Measurements from ENCODE around the gene CHRM1. TPM values are rescaled to one million over a fixed set of nuclear protein-coding genes. Genes with fewer than 3 reads are reported as not detected.

The CHRM1 gene
- total RNA-seq, 1 donor from 2014 or later = not detected

GRCh38 chr11:62961017-62961570 lies 39.9 kb upstream of the CHRM1 start:
- H3K9ac ChIP-seq = no peak overlapping the region
- no peak overlapping the region for H3K4me3 ChIP-seq
- Mint-ChIP-seq H3K36me3 (no peaks in the 10 kb centered on the region), H3K9me3 (no peaks in the 10 kb centered on the region), H3K4me1 (peaks cover 12% of the 10 kb centered on the region), H3K27me3 (ENCODE audit: insufficient read depth, low read depth) (peaks cover 4% of the 10 kb centered on the region), H3K4me3 (no peak overlapping the region), H3K27ac (no peak overlapping the region)
- H4K20me1 ChIP-seq (ENCODE audit: low read depth) = no peaks in the 10 kb centered on the region
- no peaks in the 10 kb centered on the region for H3K27me3 ChIP-seq
- no peaks in the 10 kb centered on the region for H3K79me2 ChIP-seq (ENCODE audit: low read depth)
- H3F3A ChIP-seq (ENCODE audit: low read depth) = no peaks in the 10 kb centered on the region
- no peak for DNase-seq (ENCODE audit: low spot score)
- TF ChIP-seq EZH2phosphoT487 (IDR thresholded peaks at IDR 0.05) (no peak), EZH2 (IDR thresholded peaks at IDR 0.05) (no peak)
- TF ChIP-seq, protein P1, sequence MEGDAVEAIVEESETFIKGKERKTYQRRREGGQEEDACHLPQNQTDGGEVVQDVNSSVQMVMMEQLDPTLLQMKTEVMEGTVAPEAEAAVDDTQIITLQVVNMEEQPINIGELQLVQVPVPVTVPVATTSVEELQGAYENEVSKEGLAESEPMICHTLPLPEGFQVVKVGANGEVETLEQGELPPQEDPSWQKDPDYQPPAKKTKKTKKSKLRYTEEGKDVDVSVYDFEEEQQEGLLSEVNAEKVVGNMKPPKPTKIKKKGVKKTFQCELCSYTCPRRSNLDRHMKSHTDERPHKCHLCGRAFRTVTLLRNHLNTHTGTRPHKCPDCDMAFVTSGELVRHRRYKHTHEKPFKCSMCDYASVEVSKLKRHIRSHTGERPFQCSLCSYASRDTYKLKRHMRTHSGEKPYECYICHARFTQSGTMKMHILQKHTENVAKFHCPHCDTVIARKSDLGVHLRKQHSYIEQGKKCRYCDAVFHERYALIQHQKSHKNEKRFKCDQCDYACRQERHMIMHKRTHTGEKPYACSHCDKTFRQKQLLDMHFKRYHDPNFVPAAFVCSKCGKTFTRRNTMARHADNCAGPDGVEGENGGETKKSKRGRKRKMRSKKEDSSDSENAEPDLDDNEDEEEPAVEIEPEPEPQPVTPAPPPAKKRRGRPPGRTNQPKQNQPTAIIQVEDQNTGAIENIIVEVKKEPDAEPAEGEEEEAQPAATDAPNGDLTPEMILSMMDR (IDR thresholded peaks at IDR 0.05) = no peak
- H3K4me1 ChIP-seq = peaks cover 7% of the 10 kb centered on the region
- H2AFZ ChIP-seq (replicated peaks) = no peak overlapping the region
- no peaks in the 10 kb centered on the region for H3K9me3 ChIP-seq (ENCODE audit: low read depth)
- H3K27ac ChIP-seq = no peak overlapping the region
- H3K4me2 ChIP-seq = no peak overlapping the region
- H3K36me3 ChIP-seq = no peaks in the 10 kb centered on the region

- Histone ChIP-seq H3F3A (ENCODE audit: low read depth) (no peaks in the 10 kb centered on the region), H3K79me2 (ENCODE audit: low read depth) (no peaks in the 10 kb centered on the region), H3K4me1 (peaks cover 7% of the 10 kb centered on the region), H3K9ac (no peak overlapping the region), H3K4me3 (no peak overlapping the region), H3K27ac (no peak overlapping the region), H4K20me1 (ENCODE audit: low read depth) (no peaks in the 10 kb centered on the region), H3K4me2 (no peak overlapping the region), H3K9me3 (ENCODE audit: low read depth) (no peaks in the 10 kb centered on the region), H2AFZ (replicated peaks) (no peak overlapping the region), H3K36me3 (no peaks in the 10 kb centered on the region), H3K27me3 (no peaks in the 10 kb centered on the region)
- peak overlapping the region; percentile 32 for H3K27ac Mint-ChIP-seq
- peaks cover 12% of the 10 kb centered on the region for H3K4me1 Mint-ChIP-seq
- no peaks in the 10 kb centered on the region for H3K36me3 Mint-ChIP-seq
- H3K4me3 Mint-ChIP-seq = no peak overlapping the region
- H3K9me3 Mint-ChIP-seq = no peaks in the 10 kb centered on the region
- no peak for TF ChIP-seq EZH2 (IDR thresholded peaks at IDR 0.05)
- TF ChIP-seq EZH2phosphoT487 (IDR thresholded peaks at IDR 0.05) = no peak
- TF ChIP-seq, protein P1 (IDR thresholded peaks at IDR 0.05) = no peak
- peaks cover 9% of the 10 kb centered on the region for H3K27me3 Mint-ChIP-seq (ENCODE audit: insufficient read depth, low read depth)
- no peak for DNase-seq (ENCODE audit: low spot score)
These were observed 38.3 kb upstream of the CHRM1 start for GRCh38 chr11:62959422-62959980.

- Histone ChIP-seq H3K27ac (no peak overlapping the region), H3K36me3 (no peaks in the 10 kb centered on the region), H3K27me3 (no peaks in the 10 kb centered on the region), H3K79me2 (ENCODE audit: low read depth) (no peaks in the 10 kb centered on the region), H3K4me2 (no peak overlapping the region), H3K9ac (no peak overlapping the region), H3F3A (ENCODE audit: low read depth) (no peaks in the 10 kb centered on the region), H3K4me3 (no peak overlapping the region), H2AFZ (replicated peaks) (peak overlapping the region; percentile 9), H3K9me3 (ENCODE audit: low read depth) (no peaks in the 10 kb centered on the region), H3K4me1 (peaks cover 7% of the 10 kb centered on the region), H4K20me1 (ENCODE audit: low read depth) (no peaks in the 10 kb centered on the region)
- H3K27ac Mint-ChIP-seq = peak overlapping the region; percentile 32
- H3K9me3 Mint-ChIP-seq = no peaks in the 10 kb centered on the region
- TF ChIP-seq, protein P1 (IDR thresholded peaks at IDR 0.05) = no peak
- no peak for TF ChIP-seq EZH2phosphoT487 (IDR thresholded peaks at IDR 0.05)
- no peak for TF ChIP-seq EZH2 (IDR thresholded peaks at IDR 0.05)
- peaks cover 12% of the 10 kb centered on the region for H3K4me1 Mint-ChIP-seq
- H3K27me3 Mint-ChIP-seq (ENCODE audit: insufficient read depth, low read depth) = peaks cover 9% of the 10 kb centered on the region
- H3K4me3 Mint-ChIP-seq = no peak overlapping the region
- DNase-seq (ENCODE audit: low spot score) = no peak
- H3K36me3 Mint-ChIP-seq = no peaks in the 10 kb centered on the region
These were observed 37.6 kb upstream of the CHRM1 start for GRCh38 chr11:62958547-62959421.

Measured in neural progenitor cell (in vitro differentiated cells).